Neural cell (in vitro differentiated cells): Measurements from ENCODE around the gene WNT4. TPM values are rescaled to one million over a fixed set of nuclear protein-coding genes. Genes with fewer than 3 reads are reported as not detected.

Experiments used
- H2AFZ ChIP-seq: fragments of 200-600, 300-800 bp; sonication (generic), shearing (Covaris generic); 2 replicates; pipeline ENCODE4 v1.6.0; 2014; ENCODE audit warnings: low read depth, mild to moderate bottlenecking, antibody characterized with exemption, low read length, moderate library complexity
- H3F3A ChIP-seq: fragments of 200-600 bp; shearing (Covaris generic); 2 replicates; pipeline ENCODE4 v1.6.1; 2016; ENCODE audit warnings: mild to moderate bottlenecking, moderate library complexity, mixed read lengths, antibody characterized with exemption, low read length; ENCODE audit not compliant: insufficient read depth, poor library complexity, severe bottlenecking
- H3K27ac ChIP-seq: fragments of 200-600, 300-800 bp; sonication (generic), shearing (Covaris generic); 2 replicates; pipeline ENCODE4 v1.5.1; 2014; ENCODE audit warnings: mild to moderate bottlenecking, low read length, moderate library complexity
- H3K27me3 ChIP-seq: fragments of 300-800, 200-600 bp; sonication (generic), shearing (Covaris generic); 2 replicates; pipeline ENCODE4 v1.6.0; 2014; ENCODE audit warnings: mild to moderate bottlenecking, low read depth, low read length, moderate library complexity; ENCODE audit not compliant: insufficient read depth
- H3K36me3 ChIP-seq: fragments of 300-800, 200-600 bp; sonication (generic), shearing (Covaris generic); 2 replicates; pipeline ENCODE4 v1.5.1; 2014; ENCODE audit warnings: mild to moderate bottlenecking, antibody characterized with exemption, low read length, moderate library complexity; ENCODE audit not compliant: insufficient read depth
- H3K4me2 ChIP-seq: fragments of 300-800, 200-600 bp; sonication (generic), shearing (Covaris generic); 2 replicates; pipeline ENCODE4 v1.6.0; 2014; ENCODE audit warnings: mild to moderate bottlenecking, low read length
- H3K4me3 ChIP-seq: fragments of 300-800, 200-600 bp; sonication (generic), shearing (Covaris generic); 2 replicates; pipeline ENCODE4 v1.5.1; 2014; ENCODE audit warnings: mild to moderate bottlenecking, low read length, moderate library complexity
- H3K79me2 ChIP-seq: fragments of 200-600 bp; shearing (Covaris generic); replicated peaks from 2 replicates; pipeline ENCODE4 v1.6.0; 2014; ENCODE audit warnings: mild to moderate bottlenecking, low read length, moderate library complexity; ENCODE audit not compliant: insufficient read depth
- H3K9ac ChIP-seq: fragments of 300-800, 200-600 bp; sonication (generic), shearing (Covaris generic); 2 replicates; pipeline ENCODE4 v1.6.1; 2016; ENCODE audit warnings: mild to moderate bottlenecking, low read length, mixed read lengths
- H3K9me2 ChIP-seq: fragments of 200-600 bp; shearing (Covaris generic); 2 replicates; pipeline ENCODE4 v1.6.1; 2016; ENCODE audit warnings: mild to moderate bottlenecking, low read length, mixed read lengths; ENCODE audit not compliant: insufficient read depth
- H3K9me3 ChIP-seq: fragments of 200-600, 300-800 bp; sonication (generic), shearing (Covaris generic); 2 replicates; pipeline ENCODE4 v1.6.1; 2016; ENCODE audit warnings: mild to moderate bottlenecking, mixed run types, low read length, moderate library complexity, mixed read lengths
- H4K20me1 ChIP-seq: fragments of 200-600 bp; shearing (Covaris generic); 2 replicates; pipeline ENCODE4 v1.6.1; 2016; ENCODE audit warnings: mild to moderate bottlenecking, mixed run types; ENCODE audit not compliant: insufficient read depth
- CTCF ChIP-seq: fragments of 450-650 bp; IDR thresholded peaks from 2 replicates; pipeline ENCODE4 v1.5.1; 2014; ENCODE audit warnings: antibody characterized with exemption, mild to moderate bottlenecking, moderate library complexity; ENCODE audit not compliant: poor library complexity, severe bottlenecking
- EP300 ChIP-seq: fragments of 450-650 bp; conservative IDR thresholded peaks from 2 replicates; pipeline ENCODE4 v1.6.1; 2014; ENCODE audit warnings: antibody characterized with exemption, mild to moderate bottlenecking, moderate library complexity; ENCODE audit not compliant: poor library complexity, severe bottlenecking
- EZH2 ChIP-seq: fragments of 200-600, 300-800 bp; shearing (Covaris generic), sonication (generic); IDR thresholded peaks from 2 replicates; pipeline ENCODE4 v1.6.1; 2014; ENCODE audit warnings: antibody characterized with exemption, low read length, borderline replicate concordance, mild to moderate bottlenecking; ENCODE audit not compliant: insufficient read depth, poor library complexity, severe bottlenecking
- MXI1 ChIP-seq: fragments of 450-650 bp; conservative IDR thresholded peaks from 2 replicates; pipeline ENCODE4 v1.6.1; 2014; ENCODE audit warnings: antibody characterized with exemption, mild to moderate bottlenecking; ENCODE audit not compliant: poor library complexity, severe bottlenecking
- POLR2AphosphoS5 ChIP-seq: IDR thresholded peaks from 2 replicates; pipeline ENCODE4 v1.6.1; 2012
- RAD21 ChIP-seq: fragments of 450-650 bp; conservative IDR thresholded peaks from 2 replicates; pipeline ENCODE4 v1.6.1; 2014; ENCODE audit warnings: antibody characterized with exemption, mild to moderate bottlenecking, moderate library complexity
- REST ChIP-seq: IDR thresholded peaks from 2 replicates; pipeline ENCODE4 v1.6.1; 2012; ENCODE audit warnings: borderline replicate concordance
- SMC3 ChIP-seq: fragments of 450-650 bp; conservative IDR thresholded peaks from 2 replicates; pipeline ENCODE4 v1.6.1; 2014; ENCODE audit warnings: antibody characterized with exemption, mild to moderate bottlenecking, moderate library complexity; ENCODE audit not compliant: poor library complexity
- TAF1 ChIP-seq: IDR thresholded peaks from 2 replicates; pipeline ENCODE4 v1.6.1; 2012; ENCODE audit warnings: low read depth
- polyA plus RNA-seq: library from polyadenylated mRNA; depleted of rRNA; stranded (reverse); fragments of >200 nt; gene quantifications from 2 replicates; pipeline ENCODE4 v1.2.3, GENCODE V29; 2014

Gene WNT4
- polyA plus RNA-seq, 1 donor from 2014 or later, result 5.1 TPM

GRCh38 chr1:22176258-22176657, 33.4 kb upstream of the WNT4 start:
- H3K9me2 ChIP-seq, result no peaks in the 10 kb centered on the region
- no peak overlapping the region for H2AFZ ChIP-seq

GRCh38 chr1:22174446-22175220, 31.7 kb upstream of the WNT4 start:
- Histone ChIP-seq H3K27ac (no peak overlapping the region), H3F3A (no peaks in the 10 kb centered on the region), H2AFZ (no peak overlapping the region), H3K27me3 (no peaks in the 10 kb centered on the region), H3K79me2 (no peaks in the 10 kb centered on the region), H3K9me2 (no peaks in the 10 kb centered on the region), H3K4me2 (no peak overlapping the region), H4K20me1 (no peaks in the 10 kb centered on the region), H3K4me3 (no peak overlapping the region), H3K36me3 (no peaks in the 10 kb centered on the region), H3K9me3 (no peaks in the 10 kb centered on the region), H3K9ac (no peak overlapping the region)
- TF ChIP-seq SMC3 (no peak), REST (no peak), TAF1 (no peak), EP300 (no peak), MXI1 (no peak), POLR2AphosphoS5 (no peak), EZH2 (no peak)

More at GRCh38 chr1:22176258-22176657, 33.4 kb upstream of the WNT4 start:
- Histone ChIP-seq H4K20me1 (no peaks in the 10 kb centered on the region), H3K27me3 (no peaks in the 10 kb centered on the region), H3K27ac (no peak overlapping the region), H3K4me2 (no peak overlapping the region), H3K36me3 (no peaks in the 10 kb centered on the region), H3K9me3 (no peaks in the 10 kb centered on the region), H3F3A (no peaks in the 10 kb centered on the region), H3K9ac (no peak overlapping the region), H3K79me2 (no peaks in the 10 kb centered on the region), H3K4me3 (no peak overlapping the region)
- TF ChIP-seq TAF1, result no peak
- TF ChIP-seq EZH2, result no peak
- no peak for TF ChIP-seq CTCF
- TF ChIP-seq POLR2AphosphoS5, result no peak
- TF ChIP-seq MXI1, result no peak
- TF ChIP-seq EP300, result no peak
- TF ChIP-seq REST, result no peak
- no peak for TF ChIP-seq RAD21
- no peak for TF ChIP-seq SMC3
